Cardiac septum (tissue), 1 donor: ENCODE data around the gene CD68. TPM values are rescaled to one million over a fixed set of nuclear protein-coding genes. Genes with fewer than 3 reads are reported as not detected.

Experiments
- DNase-seq: peaks from one replicate; pipeline ENCODE4 v3.0.0-alpha.2; 2020; ENCODE audit warnings: low spot score
- intact Hi-C: fragments of 100-400 bp; cut with DNase I; formaldehyde crosslinking; loops from one replicate; pipeline ENCODE4 v1.14.0; 2022
- total RNA-seq: library from RNA; stranded (reverse); fragmentation: NEBNext Ultra II Directional; extraction: Animal tissue kit (Norgen Biotek cat#: 25700); gene quantifications from one replicate; pipeline ENCODE4 v1.2.1, GENCODE V29; 2021
- donor health status: DM: no; HTN: no; CAD: no.

CD68 gene
- total RNA-seq, 1 donor from 2014 or later: 11.4 TPM

GRCh38 chr17:7557775-7558543 is 21.5 kb upstream of the CD68 start:
- peak; percentile 95 for DNase-seq
- intact Hi-C loops: loop anchor here (2.0 to 5.0 kb wide), 2 partner anchors 73 to 321 kb away; partner anchors contain the start of genes PHF23 and POLR2A

- peak; percentile 82 for DNase-seq
- intact Hi-C loops: loop anchor here (2.0 to 5.0 kb wide), 2 partner anchors 74 to 321 kb away; partner anchors contain the start of genes PHF23 and POLR2A
Measured at GRCh38 chr17:7558544-7559319, 20.7 kb upstream of the CD68 start, which contains the start of gene TNFSF13. Gene TNFSF13 (plus strand): TSS chr17:7558750. CDS start chr17:7559040, 290 bp downstream.

DNA sequence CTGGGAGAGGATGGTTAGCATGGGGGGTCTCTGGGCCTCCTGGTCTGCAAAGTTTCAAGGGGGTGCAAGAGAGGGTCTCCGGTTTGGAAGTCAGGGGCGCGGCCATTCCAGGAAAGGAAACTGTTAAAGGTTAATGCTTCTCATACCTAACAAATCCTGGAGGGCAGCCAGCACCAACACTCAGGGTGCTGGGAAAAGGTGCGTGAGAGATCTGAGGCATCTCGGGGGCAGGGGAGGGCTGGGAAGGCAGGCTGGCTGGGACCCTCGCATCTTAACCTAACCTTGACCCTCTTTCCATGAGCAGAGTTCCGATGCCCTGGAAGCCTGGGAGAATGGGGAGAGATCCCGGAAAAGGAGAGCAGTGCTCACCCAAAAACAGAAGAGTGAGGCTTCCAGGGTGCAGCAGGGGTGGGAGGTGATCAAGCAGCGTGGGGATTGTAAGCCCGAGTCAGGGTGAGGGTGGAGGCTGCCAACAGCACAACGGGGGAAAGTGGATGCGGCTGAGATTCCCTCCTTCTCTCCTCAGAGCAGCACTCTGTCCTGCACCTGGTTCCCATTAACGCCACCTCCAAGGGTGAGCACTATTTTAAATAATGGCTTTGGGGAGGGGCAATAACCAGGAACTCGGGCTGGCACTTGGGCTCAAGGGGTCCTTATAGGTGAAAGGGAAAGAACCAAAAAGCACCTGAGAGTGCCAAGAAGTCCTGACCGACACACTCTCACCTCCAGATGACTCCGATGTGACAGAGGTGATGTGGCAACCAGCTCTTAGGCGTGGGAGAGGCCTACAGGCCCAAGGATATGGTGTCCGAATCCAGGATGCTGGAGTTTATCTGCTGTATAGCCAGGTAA is 19.9 kb upstream of the CD68 start:
- no peak for DNase-seq

GRCh38 chr17:7560172-7561027 is 19.0 kb upstream of the CD68 start:
- intact Hi-C loops: loop anchor here (1.0 to 5.0 kb wide), 4 partner anchors 46 to 203 kb away; partner anchors contain the start of genes FGF11, TMEM256 and TMEM95
- DNase-seq: no peak

More for the DNA sequence above, 19.9 kb upstream of the CD68 start:
- intact Hi-C loops: loop anchor here (2.0 to 5.0 kb wide), 5 partner anchors 45 to 322 kb away; partner anchors contain the start of genes FGF11, PHF23, POLR2A and TMEM95

DNA sequence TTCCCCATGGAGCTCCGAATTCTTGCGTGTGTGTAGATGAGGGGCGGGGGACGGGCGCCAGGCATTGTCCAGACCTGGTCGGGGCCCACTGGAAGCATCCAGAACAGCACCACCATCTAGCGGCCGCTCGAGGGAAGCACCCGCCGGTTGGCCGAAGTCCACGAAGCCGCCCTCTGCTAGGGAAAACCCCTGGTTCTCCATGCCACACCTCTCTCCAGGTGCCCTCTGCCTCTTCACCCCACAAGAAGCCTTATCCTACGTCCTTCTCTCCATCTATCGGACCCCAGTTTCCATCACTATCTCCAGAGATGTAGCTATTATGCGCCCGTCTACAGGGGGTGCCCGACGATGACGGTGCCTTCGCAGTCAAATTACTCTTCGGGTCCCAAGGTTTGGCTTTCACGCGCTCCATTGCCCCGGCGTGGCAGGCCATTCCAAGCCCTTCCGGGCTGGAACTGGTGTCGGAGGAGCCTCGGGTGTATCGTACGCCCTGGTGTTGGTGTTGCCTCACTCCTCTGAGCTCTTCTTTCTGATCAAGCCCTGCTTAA is 18.3 kb upstream of the CD68 start:
- peak; percentile 95 for DNase-seq
- intact Hi-C loops: loop anchor here (1.0 to 5.0 kb wide), 4 partner anchors 46 to 204 kb away; partner anchors contain the start of genes FGF11, TMEM256 and TMEM95

GRCh38 chr17:7561589-7562207 is 17.7 kb upstream of the CD68 start, which contains the start of gene SENP3:
Gene SENP3 (plus strand): TSS chr17:7561919. CDS start chr17:7563077, 1,158 bp downstream.
- intact Hi-C loops: loop anchor here (1.0 to 5.0 kb wide), 4 partner anchors 47 to 204 kb away; partner anchors contain the start of genes FGF11, TMEM256 and TMEM95
- peak; percentile 94 for DNase-seq

DNA sequence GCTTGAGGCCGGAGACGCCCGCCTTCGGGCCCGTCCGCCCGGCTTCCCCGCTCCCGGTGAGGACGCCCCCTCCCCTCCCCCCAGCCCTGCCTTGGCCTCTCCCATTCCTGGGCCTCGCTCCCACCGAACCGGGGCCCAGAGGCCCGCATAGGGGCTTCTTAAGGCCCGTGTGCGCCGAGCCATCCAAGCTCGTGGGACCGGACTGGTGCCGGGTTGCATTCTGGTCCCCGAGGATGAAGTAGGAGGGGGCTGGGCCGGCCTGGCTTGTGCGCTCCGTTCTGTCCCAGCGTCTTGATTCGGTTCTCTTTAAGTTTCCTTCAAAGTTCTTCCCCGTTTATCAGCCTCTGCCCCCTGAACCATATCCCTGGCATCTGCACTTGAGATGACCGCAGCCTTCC is 17.2 kb upstream of the CD68 start:
- intact Hi-C loops: loop anchor here (5.0 kb wide), 1 partner anchor 205 kb away; the partner anchor contains the start of gene TMEM95
- DNase-seq: no peak

DNA sequence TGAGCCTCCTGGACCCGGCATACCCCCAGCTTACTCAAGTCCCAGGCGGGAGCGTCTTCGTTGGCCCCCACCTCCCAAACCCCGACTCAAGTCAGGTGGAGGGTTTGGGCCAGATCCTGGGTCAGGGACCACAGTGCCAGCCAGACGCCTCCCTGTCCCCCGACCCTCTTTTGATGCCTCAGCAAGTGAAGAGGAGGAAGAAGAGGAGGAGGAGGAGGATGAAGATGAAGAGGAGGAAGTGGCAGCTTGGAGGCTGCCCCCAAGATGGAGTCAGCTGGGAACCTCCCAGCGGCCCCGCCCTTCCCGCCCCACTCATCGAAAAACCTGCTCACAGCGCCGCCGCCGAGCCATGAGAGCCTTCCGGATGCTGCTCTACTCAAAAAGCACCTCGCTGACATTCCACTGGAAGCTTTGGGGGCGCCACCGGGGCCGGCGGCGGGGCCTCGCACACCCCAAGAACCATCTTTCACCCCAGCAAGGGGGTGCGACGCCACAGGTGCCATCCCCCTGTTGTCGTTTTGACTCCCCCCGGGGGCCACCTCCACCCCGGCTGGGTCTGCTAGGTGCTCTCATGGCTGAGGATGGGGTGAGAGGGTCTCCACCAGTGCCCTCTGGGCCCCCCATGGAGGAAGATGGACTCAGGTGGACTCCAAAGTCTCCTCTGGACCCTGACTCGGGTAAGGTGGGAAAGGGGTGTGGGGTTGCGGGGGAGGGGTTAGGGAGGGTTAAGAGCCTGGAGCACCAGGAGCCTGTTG is 16.1 kb upstream of the CD68 start:
- intact Hi-C loops: loop anchor here (5.0 kb wide), 1 partner anchor 206 kb away; the partner anchor contains the start of gene TMEM95
- DNase-seq: no peak

DNA sequence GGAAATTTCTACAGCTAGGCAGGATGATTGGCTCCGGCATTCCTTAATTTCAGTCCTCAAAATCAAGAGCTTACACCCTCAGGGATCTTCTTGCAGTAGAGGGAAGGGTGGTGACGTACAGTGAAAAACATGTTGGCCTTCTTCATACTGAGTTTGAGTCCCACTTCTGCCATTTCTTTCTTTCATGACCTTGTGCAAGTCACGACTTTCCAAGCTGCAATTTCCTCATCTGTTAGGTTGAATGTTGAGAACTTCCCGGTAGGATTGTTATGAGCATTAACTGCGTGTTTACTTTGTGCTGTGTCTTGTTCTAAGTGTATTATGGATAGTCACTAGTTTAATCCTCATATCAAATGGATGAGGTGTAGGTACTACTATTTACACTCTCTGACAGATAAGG is 9.9 kb upstream of the CD68 start:
- DNase-seq: no peak

DNA sequence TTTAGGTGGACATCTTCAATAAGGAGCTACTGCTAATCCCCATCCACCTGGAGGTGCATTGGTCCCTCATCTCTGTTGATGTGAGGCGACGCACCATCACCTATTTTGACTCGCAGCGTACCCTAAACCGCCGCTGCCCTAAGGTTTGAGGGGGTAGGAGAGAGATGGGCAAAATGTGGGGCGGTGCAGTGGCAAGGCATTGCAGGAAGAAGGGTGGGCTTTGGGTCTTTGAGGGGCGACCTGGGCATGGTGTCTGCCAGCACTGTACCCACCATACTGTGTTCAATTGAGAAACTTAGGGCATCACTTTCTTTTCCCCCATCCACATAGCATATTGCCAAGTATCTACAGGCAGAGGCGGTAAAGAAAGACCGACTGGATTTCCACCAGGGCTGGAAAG is 9.1 kb upstream of the CD68 start:
- DNase-seq: no peak
- intact Hi-C loops: loop anchor here (5.0 kb wide), 1 partner anchor 318 kb away; the partner anchor contains the start of genes CTDNEP1 and ELP5

More for the DNA sequence above, 9.9 kb upstream of the CD68 start:
- intact Hi-C loops: no loop called here

GRCh38 chr17:7572338-7572587 is 7.2 kb upstream of the CD68 start:
- intact Hi-C loops: loop anchor here (5.0 kb wide), 1 partner anchor 320 kb away; the partner anchor contains the start of genes CTDNEP1 and ELP5
- no peak for DNase-seq

DNA sequence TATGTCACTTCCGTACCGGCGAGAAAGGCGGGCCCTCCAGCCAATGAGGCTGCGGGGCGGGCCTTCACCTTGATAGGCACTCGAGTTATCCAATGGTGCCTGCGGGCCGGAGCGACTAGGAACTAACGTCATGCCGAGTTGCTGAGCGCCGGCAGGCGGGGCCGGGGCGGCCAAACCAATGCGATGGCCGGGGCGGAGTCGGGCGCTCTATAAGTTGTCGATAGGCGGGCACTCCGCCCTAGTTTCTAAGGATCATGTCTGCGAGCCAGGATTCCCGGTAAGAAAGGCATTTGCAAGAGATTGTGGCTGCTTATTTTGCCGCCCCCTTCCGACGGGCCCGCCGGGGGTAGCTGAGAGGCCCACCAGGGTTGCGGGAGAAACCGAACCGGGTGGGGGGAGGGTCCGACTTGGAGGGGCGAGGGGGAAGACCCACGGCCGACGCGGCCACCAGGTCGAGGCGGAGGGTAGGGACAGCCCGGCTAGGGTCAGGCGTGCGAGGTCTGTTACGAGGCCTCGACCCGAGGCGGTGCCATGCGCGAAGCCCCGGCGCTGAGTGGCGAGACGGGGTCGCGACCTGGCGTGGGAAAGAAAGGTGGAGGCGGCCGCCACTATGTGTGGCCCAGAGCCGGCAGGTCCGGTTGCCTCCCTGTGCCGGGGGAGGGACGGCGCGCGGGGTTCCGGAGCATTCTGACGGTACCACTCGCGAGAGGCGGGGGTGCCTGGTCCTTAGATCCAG is 6.7 kb upstream of the CD68 start:
- intact Hi-C loops: loop anchor here (5.0 kb wide), 1 partner anchor 320 kb away; the partner anchor contains the start of genes CTDNEP1 and ELP5
- DNase-seq: peak; percentile 99

GRCh38 chr17:7573324-7574080 is 5.9 kb upstream of the CD68 start:
- DNase-seq: peak; percentile 95
- intact Hi-C loops: loop anchor here (5.0 kb wide), 1 partner anchor 321 kb away; the partner anchor contains the start of genes CTDNEP1 and ELP5

- intact Hi-C loops: loop anchor here (5.0 kb wide), 1 partner anchor 322 kb away; the partner anchor contains the start of genes CTDNEP1 and ELP5
- no peak for DNase-seq
Measured at GRCh38 chr17:7574176-7574953, 5.1 kb upstream of the CD68 start.
